Peyer's patch (tissue), 4 donors: Measurements from ENCODE around the gene COL13A1.

Experiments
- CTCF ChIP-seq, 6 experiments: fragments of 450-650 bp in 4 of 6; fragments of 200-600 bp in 2 of 6; sonication (generic) in 1 of 6; IDR thresholded peaks; one replicate each; pipeline ENCODE4 v1.5.1; 2017 to 2019; ENCODE audit warnings: antibody characterized with exemption in 6 of 6, mild to moderate bottlenecking in 3 of 6, moderate library complexity in 1 of 6
- POLR2A ChIP-seq, 2 donors: fragments of 450-650 bp; IDR thresholded peaks; one replicate each; pipeline ENCODE4 v1.5.1; 2017; ENCODE audit warnings: antibody characterized with exemption in 2 of 2, mild to moderate bottlenecking in 2 of 2, moderate library complexity in 2 of 2

- TF ChIP-seq CTCF (IDR thresholded peaks at IDR 0.05) (no peak), POLR2A (IDR thresholded peaks at IDR 0.05) (no peak)
Measured at GRCh38 chr10:69897999-69898398, 96.3 kb downstream of the COL13A1 start.
